IMR-90 (cell line): ENCODE data around the gene ANTXRL. TPM values are rescaled to one million over a fixed set of nuclear protein-coding genes. Genes with fewer than 3 reads are reported as not detected.

Experiments
- ATAC-seq: fragments of 200-7000 bp; cut with Tn5 transposase; 2 replicates; pipeline ENCODE4 v1.9.1; 2020; ENCODE audit warnings: low read depth, mild to moderate bottlenecking, moderate library complexity
- Bru-seq: library from RNA; stranded (reverse); fragments of 400-500 nt; gene quantifications from one replicate; lab custom pipeline; 2021; lab: Mats Ljungman, UMichigan
- BruChase-seq, 2 experiments: library from RNA; stranded (reverse); fragments of 400-500 nt; gene quantifications; one replicate each; lab custom pipeline; 2021; lab: Mats Ljungman, UMichigan
- BruUV-seq: library from RNA; stranded (reverse); fragments of 400-500 nt; replicated peaks from 2 replicates; lab custom pipeline; 2021; lab: Mats Ljungman, UMichigan
- CTCF ChIA-PET: fragments of 300-600 bp; formaldehyde crosslinking; extraction: SDS; loops from one replicate; lab custom pipeline; 2021; ENCODE audit warnings: antibody characterized with exemption; lab: Yijun Ruan, JAX
- POLR2A ChIA-PET: fragments of 300-600 bp; sonication (Branson Sonifier 250); formaldehyde crosslinking; loops from one replicate; lab custom pipeline; 2022; ENCODE audit warnings: antibody characterized with exemption; ENCODE audit not compliant: unreplicated experiment; lab: Charles Lee
- DNase-seq: peaks from one replicate; pipeline ENCODE4 v3.0.0; 2013
- H2AFZ ChIP-seq: replicated peaks from 2 replicates; pipeline ENCODE3; 2013; ENCODE audit warnings: low read length, mild to moderate bottlenecking; ENCODE audit not compliant: poor library complexity
- H2AK5ac ChIP-seq: 2 replicates; pipeline ENCODE4 v1.6.1; 2013; ENCODE audit warnings: low read depth, low read length, inconsistent platforms
- H2AK9ac ChIP-seq: replicated peaks from 2 replicates; pipeline ENCODE3; 2013; ENCODE audit warnings: mild to moderate bottlenecking, low read depth, low read length, moderate library complexity; ENCODE audit not compliant: poor library complexity
- H2BK120ac ChIP-seq: 2 replicates; pipeline ENCODE4 v1.6.1; 2013; ENCODE audit warnings: low read depth, low read length, inconsistent platforms
- H2BK15ac ChIP-seq: 3 replicates; pipeline ENCODE4 v1.6.1; 2013; ENCODE audit warnings: low read depth, low read length, inconsistent platforms
- H2BK20ac ChIP-seq: 2 replicates; pipeline ENCODE4 v1.6.1; 2013; ENCODE audit warnings: low read depth, mild to moderate bottlenecking, inconsistent platforms, low read length, moderate library complexity
- H2BK5ac ChIP-seq: 2 replicates; pipeline ENCODE4 v1.6.1; 2013; ENCODE audit warnings: mild to moderate bottlenecking, low read depth, low read length, inconsistent platforms; ENCODE audit not compliant: poor library complexity, severe bottlenecking
- H3K14ac ChIP-seq: replicated peaks from 2 replicates; pipeline ENCODE4 v1.6.1; 2013; ENCODE audit warnings: low read depth, low read length, inconsistent platforms
- H3K18ac ChIP-seq: 2 replicates; pipeline ENCODE4 v1.6.1; 2013; ENCODE audit warnings: low read depth, low read length, control low read depth
- H3K23ac ChIP-seq: 2 replicates; pipeline ENCODE4 v1.6.1; 2013; ENCODE audit warnings: low read depth, low read length, inconsistent platforms
- H3K27ac ChIP-seq: 2 replicates; pipeline ENCODE4 v1.5.1; 2013; ENCODE audit warnings: mild to moderate bottlenecking, control low read depth, low read length; ENCODE audit not compliant: insufficient read depth
- H3K27me3 ChIP-seq: 2 replicates; pipeline ENCODE4 v1.6.1; 2013; ENCODE audit warnings: low read length; ENCODE audit not compliant: control insufficient read depth, insufficient read depth
- H3K36me3 ChIP-seq: 2 replicates; pipeline ENCODE4 v1.6.1; 2013; ENCODE audit warnings: low read length, mixed read lengths; ENCODE audit not compliant: control insufficient read depth, insufficient read depth
- H3K4ac ChIP-seq: 2 replicates; pipeline ENCODE4 v1.6.1; 2013; ENCODE audit warnings: low read depth, low read length, inconsistent platforms
- H3K4me1 ChIP-seq: 2 replicates; pipeline ENCODE4 v1.6.1; 2013; ENCODE audit warnings: low read length, mixed read lengths; ENCODE audit not compliant: control insufficient read depth, insufficient read depth
- H3K4me2 ChIP-seq: 2 replicates; pipeline ENCODE4 v1.6.1; 2013; ENCODE audit warnings: low read depth, mild to moderate bottlenecking, control low read depth, low read length, moderate library complexity
- H3K4me3 ChIP-seq: 2 replicates; pipeline ENCODE4 v1.5.1; 2013; ENCODE audit warnings: low read depth, mild to moderate bottlenecking, control low read depth, low read length, moderate library complexity; ENCODE audit not compliant: insufficient read depth
- H3K56ac ChIP-seq: 2 replicates; pipeline ENCODE4 v1.6.1; 2013; ENCODE audit warnings: low read length, inconsistent platforms; ENCODE audit not compliant: insufficient read depth; ENCODE audit errors: extremely low read depth
- H3K79me1 ChIP-seq, 2 experiments: 2 replicates each; pipeline ENCODE4 v1.6.1; 2013; ENCODE audit warnings: low read length in 2 of 2, inconsistent platforms in 1 of 2, low read depth in 1 of 2
- H3K9ac ChIP-seq: 2 replicates; pipeline ENCODE4 v1.6.1; 2013; ENCODE audit warnings: low read depth, low read length, control low read depth
- H3K9me1 ChIP-seq: 2 replicates; pipeline ENCODE4 v1.6.1; 2013; ENCODE audit warnings: low read length, inconsistent platforms; ENCODE audit not compliant: insufficient read depth
- H3K9me3 ChIP-seq: 2 replicates; pipeline ENCODE4 v1.6.1; 2013; ENCODE audit warnings: low read length; ENCODE audit not compliant: control insufficient read depth, insufficient read depth
- H4K20me1 ChIP-seq: 2 replicates; pipeline ENCODE4 v1.6.1; 2013; ENCODE audit warnings: low read length, inconsistent platforms; ENCODE audit not compliant: insufficient read depth
- H4K5ac ChIP-seq: 2 replicates; pipeline ENCODE4 v1.6.1; 2013; ENCODE audit warnings: mild to moderate bottlenecking, low read depth, low read length, control low read depth
- H4K8ac ChIP-seq, 2 experiments: 2 replicates each; pipeline ENCODE4 v1.6.1; 2013; ENCODE audit warnings: low read depth in 2 of 2, low read length in 2 of 2, control low read depth in 1 of 2, inconsistent platforms in 1 of 2
- H4K91ac ChIP-seq: 2 replicates; pipeline ENCODE4 v1.6.1; 2013; ENCODE audit warnings: low read depth, low read length, inconsistent platforms; ENCODE audit not compliant: insufficient read depth
- BHLHE40 ChIP-seq: fragments of 150-350 bp; IDR thresholded peaks from 2 replicates; pipeline ENCODE4 v1.6.1; 2016; ENCODE audit warnings: mild to moderate bottlenecking, low read depth, low read length
- CEBPB ChIP-seq: IDR thresholded peaks from 2 replicates; pipeline ENCODE4 v1.6.1; 2012; ENCODE audit warnings: low read depth, low read length, improper control_type of control experiment
- ELK1 ChIP-seq: fragments of 150-350 bp; IDR thresholded peaks from 2 replicates; pipeline ENCODE4 v1.6.1; 2016; ENCODE audit warnings: low read depth, mild to moderate bottlenecking, low read length, moderate library complexity, borderline replicate concordance
- FOS ChIP-seq: fragments of 150-350 bp; IDR thresholded peaks from 2 replicates; pipeline ENCODE4 v1.6.1; 2016; ENCODE audit warnings: low read depth, low read length
- MAFK ChIP-seq: IDR thresholded peaks from 2 replicates; pipeline ENCODE4 v1.6.1; 2012; ENCODE audit warnings: low read depth, low read length, improper control_type of control experiment
- MAZ ChIP-seq: IDR thresholded peaks from 2 replicates; pipeline ENCODE4 v1.6.1; 2012; ENCODE audit warnings: low read depth, mild to moderate bottlenecking, low read length, improper control_type of control experiment, moderate library complexity, borderline replicate concordance
- MXI1 ChIP-seq: IDR thresholded peaks from 2 replicates; pipeline ENCODE4 v1.6.1; 2012; ENCODE audit warnings: low read depth, mild to moderate bottlenecking, low read length, moderate library complexity, borderline replicate concordance
- NFE2L2 ChIP-seq: fragments of 150-350 bp; IDR thresholded peaks from 2 replicates; pipeline ENCODE4 v1.6.1; 2016; ENCODE audit warnings: low read depth, mild to moderate bottlenecking, low read length
- POLR2A ChIP-seq: IDR thresholded peaks from 2 replicates; pipeline ENCODE4 v1.6.1; 2012; ENCODE audit warnings: mild to moderate bottlenecking, low read depth, low read length
- RAD21 ChIP-seq: IDR thresholded peaks from 2 replicates; pipeline ENCODE4 v1.6.1; 2012; ENCODE audit warnings: low read length, improper control_type of control experiment
- RCOR1 ChIP-seq: IDR thresholded peaks from 2 replicates; pipeline ENCODE4 v1.6.1; 2012; ENCODE audit warnings: mild to moderate bottlenecking, low read length, improper control_type of control experiment; ENCODE audit not compliant: insufficient replicate concordance
- SMC3 ChIP-seq: fragments of 150-350 bp; IDR thresholded peaks from 2 replicates; pipeline ENCODE4 v1.6.1; 2016; ENCODE audit warnings: low read depth, mild to moderate bottlenecking, antibody characterized with exemption, low read length, moderate library complexity
- WGBS, 2 experiments: methylation state at CpG; one replicate each; pipeline versions ENCODE4 v1.1.5 to v1.1.7; 2013; ENCODE audit warnings: missing lambda C conversion rate in 2 of 2; ENCODE audit not compliant: insufficient read length in 1 of 2; ENCODE audit errors: extremely low coverage in 2 of 2; 5-methylcytosine and 5-hydroxymethylcytosine counted together
- dilution Hi-C: fragments of 300-500 bp; cut with HindIII; formaldehyde crosslinking; loops from one replicate; pipeline ENCODE4 v1.14.3; 2018; ENCODE audit warnings: low sequenced_read_pairs; ENCODE audit not compliant: unreplicated experiment
- in situ Hi-C: fragments of 300-500 bp; cut with MboI; formaldehyde crosslinking; loops from 3 replicates; pipeline ENCODE4 v1.14.3; 2019; ENCODE audit warnings: low sequenced_read_pairs, inconsistent platforms, mixed read lengths
- intact Hi-C: fragments of 100-400 bp; cut with micrococcal nuclease; formaldehyde crosslinking; loops from 2 replicates; pipeline ENCODE4 v1.10.0; 2022
- long read RNA-seq: library from polyadenylated mRNA; unstranded; transcript quantifications from one replicate; pipeline ENCODE4 v2.0.0, GENCODE V29; 2021; ENCODE audit not compliant: unreplicated experiment
- polyA plus RNA-seq, 3 experiments: library from polyadenylated mRNA; depleted of rRNA; stranded (reverse); fragments of >200 nt; gene quantifications; 2 replicates each; pipeline ENCODE4 v1.2.3, GENCODE V29; 2012; ENCODE audit warnings: low replicate concordance in 1 of 3
- total RNA-seq: library from RNA; depleted of rRNA; stranded (reverse); fragments of >200 nt; gene quantifications from 2 replicates; pipeline ENCODE4 v1.2.3, GENCODE V29; 2012; rRNA removed
- TF ChIP-seq, protein P1 (sequence below): fragments of 150-350 bp; IDR thresholded peaks from 2 replicates; pipeline ENCODE4 v1.6.1; 2017; ENCODE audit warnings: mild to moderate bottlenecking, antibody characterized with exemption, low read length, low read depth

ANTXRL gene
- total RNA-seq (not detected in 2 replicates), polyA plus RNA-seq (2012; rRNA removed) (not detected in 2 replicates), Bru-seq, nascent RNA (percentile 2 among the genes with signal in this experiment), BruChase-seq, experiment 1, labeled RNA remaining after a 6-hour chase (percentile 2 among the genes with signal in this experiment), BruChase-seq, experiment 2, labeled RNA remaining after a 2-hour chase (not detected)
- not detected in 2 replicates for polyA plus RNA-seq (2012; cell fraction: cytosol; rRNA removed)
- 0.03 TPM in 1 of 2 replicates, not detected in the other for polyA plus RNA-seq (2012; cell fraction: nucleus; rRNA removed; ENCODE audit: low replicate concordance)
- long read RNA-seq: 0 reads

DNA sequence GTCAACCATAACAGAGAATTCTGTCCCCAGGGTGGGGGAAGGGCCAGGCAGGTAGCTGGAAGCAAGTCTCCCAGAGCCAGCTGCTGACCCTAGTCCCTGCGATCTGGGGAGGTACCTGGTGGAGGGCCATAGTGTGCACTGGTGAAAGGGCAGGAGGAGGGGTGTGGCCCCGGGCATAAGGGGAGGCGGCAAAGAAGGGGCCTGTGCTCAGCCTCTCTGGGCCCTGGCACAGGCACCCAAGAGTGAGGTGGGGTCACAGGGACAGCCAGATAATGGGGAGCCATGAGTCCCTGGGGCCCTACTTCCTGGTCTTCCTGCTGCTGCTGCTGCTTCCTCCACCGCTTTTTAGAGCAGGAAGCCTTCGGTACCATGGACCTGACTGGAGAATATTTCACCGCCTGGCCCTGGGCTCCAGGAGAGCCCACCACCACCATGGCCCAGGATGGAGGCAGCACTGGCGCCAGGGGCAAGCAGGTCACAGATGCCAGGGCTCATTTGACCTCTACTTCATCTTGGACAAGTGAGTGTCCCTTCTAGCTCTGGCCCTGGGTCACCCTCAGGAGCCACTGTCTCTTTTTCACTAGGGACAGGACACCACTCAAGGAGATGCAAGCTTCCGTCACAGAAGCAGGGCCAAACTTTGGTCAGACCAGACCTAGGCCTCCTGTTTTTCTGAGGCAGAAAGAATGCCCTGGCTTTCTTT is at the start of gene ANTXRL:
ANTXRL (plus strand) TSS at position 7 of the 703 bp plus-strand sequence; CDS start at position 273, 266 bp downstream.
- ChIA-PET POLR2A (no interaction called here), CTCF (no interaction called here)
- Histone ChIP-seq H3K4me3 (no peak within 1 kb of the TSS), H3K79me1 (peaks cover 0 to 6% of the 10 kb centered on the region in 2 experiments; a peak in 1 of 4 replicates), H4K8ac (no peak within 1 kb of the TSS), H3K36me3 (no peaks in the 10 kb centered on the region), H2BK120ac (no peak within 1 kb of the TSS), H2AFZ (no peak within 1 kb of the TSS), H3K23ac (peak within 1 kb of the TSS; percentile 66; the same call in 1 of the 2 replicates), H3K9ac (no peak within 1 kb of the TSS), H3K4ac (peak within 1 kb of the TSS; percentile 13; the same call in 1 of the 2 replicates), H2AK5ac (peak within 1 kb of the TSS; percentile 33), H3K4me2 (no peak within 1 kb of the TSS), H4K5ac (no peak within 1 kb of the TSS), H2AK9ac (peak within 1 kb of the TSS; percentile 82), H4K20me1 (no peaks in the 10 kb centered on the region), H2BK20ac (0 out of 2 replicates have a peak within 1 kb of the TSS, but pooled peaks have one; percentile 18), H3K27me3 (peaks cover 5% of the 10 kb centered on the region), H3K18ac (no peak within 1 kb of the TSS), H2BK15ac (no peak within 1 kb of the TSS), H3K14ac (0 out of 2 replicates have a peak within 1 kb of the TSS, but pooled peaks have one; percentile 51), H2BK5ac (no peak within 1 kb of the TSS), H3K4me1 (peaks cover 2% of the 10 kb centered on the region; the same call in 1 of the 2 replicates), H4K91ac (0 out of 2 replicates have a peak within 1 kb of the TSS, but pooled peaks have one; percentile 40), H3K56ac (peak within 1 kb of the TSS; percentile 13; the same call in 1 of the 2 replicates), H3K27ac (no peak within 1 kb of the TSS), H3K9me1 (peaks cover 3% of the 10 kb centered on the region), H3K9me3 (no peaks in the 10 kb centered on the region)
- no peak for TF ChIP-seq ELK1
- no peak for TF ChIP-seq MXI1
- TF ChIP-seq CEBPB: no peak
- TF ChIP-seq RAD21: no peak
- TF ChIP-seq, protein P1, sequence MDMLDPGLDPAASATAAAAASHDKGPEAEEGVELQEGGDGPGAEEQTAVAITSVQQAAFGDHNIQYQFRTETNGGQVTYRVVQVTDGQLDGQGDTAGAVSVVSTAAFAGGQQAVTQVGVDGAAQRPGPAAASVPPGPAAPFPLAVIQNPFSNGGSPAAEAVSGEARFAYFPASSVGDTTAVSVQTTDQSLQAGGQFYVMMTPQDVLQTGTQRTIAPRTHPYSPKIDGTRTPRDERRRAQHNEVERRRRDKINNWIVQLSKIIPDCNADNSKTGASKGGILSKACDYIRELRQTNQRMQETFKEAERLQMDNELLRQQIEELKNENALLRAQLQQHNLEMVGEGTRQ: no peak
- TF ChIP-seq SMC3: no peak
- no peak for TF ChIP-seq MAZ
- no peak for TF ChIP-seq FOS
- TF ChIP-seq RCOR1: no peak
- TF ChIP-seq NFE2L2: no peak
- no peak for TF ChIP-seq MAFK
- TF ChIP-seq POLR2A: no peak
- TF ChIP-seq BHLHE40: no peak
- WGBS, 2 experiments: 98% methylated on average over 5 of the region's 8 CpGs; no CpG with 5 or more reads in 1 of the 2 experiments
- no peak for ATAC-seq
- no peak for DNase-seq
- intact Hi-C loops: no loop called here
- in situ Hi-C loops: no loop called here
- no TSS peak for BruUV-seq
- dilution Hi-C loops: no loop called here
